H1 (cell line): ENCODE data around the gene AMPD3. TPM values are rescaled to one million over a fixed set of nuclear protein-coding genes. Genes with fewer than 3 reads are reported as not detected.

Experiments
- CTCF ChIA-PET: fragments of 300-600 bp; sonication (Branson Sonifier 250); formaldehyde crosslinking; loops from one replicate; lab custom pipeline; 2021; ENCODE audit not compliant: partially characterized antibody; lab: Charles Lee
- POLR2A ChIA-PET: fragments of 300-600 bp; sonication (Branson Sonifier 250); formaldehyde crosslinking; loops from one replicate; lab custom pipeline; 2021; ENCODE audit warnings: inconsistent platforms; ENCODE audit not compliant: partially characterized antibody; lab: Charles Lee
- DNase-seq, 2 experiments: peaks; one replicate each; pipeline versions ENCODE4 v3.0.0 to v3.0.0-alpha.2; 2010 to 2022; ENCODE audit warnings: low spot score in 2 of 2, low read depth in 1 of 2, mixed read lengths in 1 of 2
- FAIRE-seq: peaks from 2 replicates; lab custom pipeline; 2011; peaks lifted over from hg19 to GRCh38; lab: Jason Lieb, UNC
- H2AFZ ChIP-seq: 2 replicates; pipeline ENCODE4 v1.8.1; 2012; ENCODE audit warnings: low read length, inconsistent platforms
- H2AK5ac ChIP-seq: 2 replicates; pipeline ENCODE4 v1.6.1; 2013; ENCODE audit warnings: low read depth, low read length
- H2BK120ac ChIP-seq: replicated peaks from 2 replicates; pipeline ENCODE3; 2013; ENCODE audit warnings: low read depth, low read length, inconsistent platforms
- H2BK12ac ChIP-seq: 2 replicates; pipeline ENCODE4 v1.6.1; 2013; ENCODE audit warnings: low read depth, low read length
- H2BK15ac ChIP-seq: 2 replicates; pipeline ENCODE4 v1.6.1; 2013; ENCODE audit warnings: low read length
- H2BK20ac ChIP-seq: 2 replicates; pipeline ENCODE4 v1.6.1; 2013; ENCODE audit warnings: low read length
- H2BK5ac ChIP-seq: 2 replicates; pipeline ENCODE4 v1.6.1; 2013; ENCODE audit warnings: low read depth, low read length
- H3K14ac ChIP-seq: 2 replicates; pipeline ENCODE4 v1.6.1; 2013; ENCODE audit warnings: inconsistent platforms; ENCODE audit not compliant: insufficient read length
- H3K18ac ChIP-seq: 2 replicates; pipeline ENCODE4 v1.6.1; 2013; ENCODE audit warnings: low read length; ENCODE audit errors: extremely low read depth
- H3K23ac ChIP-seq: 2 replicates; pipeline ENCODE4 v1.6.1; 2013; ENCODE audit warnings: inconsistent platforms; ENCODE audit not compliant: insufficient read length
- H3K23me2 ChIP-seq: 2 replicates; pipeline ENCODE4 v1.6.1; 2013; ENCODE audit warnings: low read depth, low read length
- H3K27ac ChIP-seq: 2 replicates; pipeline ENCODE4 v1.6.1; 2011; ENCODE audit warnings: low read depth, low read length, inconsistent platforms
- H3K27me3 ChIP-seq, 4 experiments: replicated peaks in 1 of 4; 1 replicate in 1 of 4; 2 replicates in 3 of 4; pipeline versions ENCODE4 v1.6.1 to v1.8.1; 2011 to 2013; ENCODE audit warnings: low read length in 3 of 4, mild to moderate bottlenecking in 3 of 4, inconsistent platforms in 2 of 4, mixed read lengths in 2 of 4, moderate library complexity in 1 of 4; ENCODE audit not compliant: control insufficient read depth in 3 of 4, insufficient read depth in 3 of 4; ENCODE audit errors: extremely low read depth in 1 of 4
- H3K36me3 ChIP-seq, 4 experiments: 2 replicates each; pipeline versions ENCODE4 v1.6.1 to v1.8.1; 2011 to 2013; ENCODE audit warnings: mild to moderate bottlenecking in 4 of 4, low read length in 3 of 4, moderate library complexity in 2 of 4, control low read depth in 1 of 4, inconsistent platforms in 1 of 4; ENCODE audit not compliant: insufficient read depth in 4 of 4, control insufficient read depth in 2 of 4
- H3K4ac ChIP-seq: replicated peaks from 2 replicates; pipeline ENCODE3; 2013; ENCODE audit warnings: low read length, low read depth, mixed read lengths, inconsistent platforms; ENCODE audit not compliant: insufficient read length
- H3K4me1 ChIP-seq, 4 experiments: replicated peaks in 1 of 4; 1 replicate in 1 of 4; 2 replicates in 3 of 4; pipeline versions ENCODE4 v1.6.1 to v1.8.1; 2011 to 2013; ENCODE audit warnings: low read length in 3 of 4, inconsistent platforms in 2 of 4, mixed read lengths in 1 of 4; ENCODE audit not compliant: insufficient read depth in 4 of 4, control insufficient read depth in 3 of 4
- H3K4me2 ChIP-seq, 2 experiments: 2 replicates each; pipeline versions ENCODE4 v1.6.1 to v1.8.1; 2011 to 2013; ENCODE audit warnings: low read depth in 2 of 2, low read length in 2 of 2, control low read depth in 1 of 2, inconsistent platforms in 1 of 2, mild to moderate bottlenecking in 1 of 2; ENCODE audit not compliant: insufficient read depth in 1 of 2
- H3K4me3 ChIP-seq, 4 experiments: fragments of 200-600, 300-600 bp in 1 of 4; sonication (generic), shearing (Covaris generic), sonication (Bioruptor Twin) in 1 of 4; 2 replicates each; pipeline versions ENCODE4 v1.5.1 to v1.8.1; 2011 to 2016; ENCODE audit warnings: low read length in 4 of 4, low read depth in 3 of 4, control low read depth in 2 of 4, inconsistent platforms in 2 of 4, mild to moderate bottlenecking in 2 of 4, mixed read lengths in 1 of 4, moderate library complexity in 1 of 4; ENCODE audit not compliant: insufficient read depth in 2 of 4; ENCODE audit errors: extremely low read depth in 1 of 4
- H3K56ac ChIP-seq: replicated peaks from 2 replicates; pipeline ENCODE3; 2013; ENCODE audit warnings: low read depth, mild to moderate bottlenecking, mixed read lengths, low read length, inconsistent platforms; ENCODE audit not compliant: insufficient read length
- H3K79me1 ChIP-seq: 2 replicates; pipeline ENCODE4 v1.6.1; 2013; ENCODE audit warnings: low read depth, low read length, control low read depth
- H3K79me2 ChIP-seq, 2 experiments: 2 replicates each; pipeline versions ENCODE4 v1.6.1 to v1.8.1; 2012 to 2013; ENCODE audit warnings: low read length in 2 of 2, mild to moderate bottlenecking in 2 of 2, inconsistent platforms in 1 of 2; ENCODE audit not compliant: insufficient read depth in 2 of 2, control insufficient read depth in 1 of 2
- H3K9ac ChIP-seq, 4 experiments: replicated peaks in 1 of 4; 1 replicate in 1 of 4; 2 replicates in 3 of 4; pipeline versions ENCODE4 v1.6.1 to v1.8.1; 2011 to 2013; ENCODE audit warnings: low read depth in 3 of 4, low read length in 3 of 4, control low read depth in 2 of 4, mild to moderate bottlenecking in 2 of 4, moderate library complexity in 2 of 4, inconsistent platforms in 1 of 4; ENCODE audit errors: extremely low read depth in 1 of 4
- H3K9me3 ChIP-seq, 2 experiments: 2 replicates each; pipeline versions ENCODE4 v1.6.1 to v1.8.1; 2012 to 2013; ENCODE audit warnings: mild to moderate bottlenecking in 2 of 2, moderate library complexity in 2 of 2, control low read depth in 1 of 2, inconsistent platforms in 1 of 2, low read depth in 1 of 2, low read length in 1 of 2, mixed read lengths in 1 of 2; ENCODE audit not compliant: insufficient read depth in 2 of 2
- H4K20me1 ChIP-seq, 2 experiments: replicated peaks in 1 of 2; 2 replicates each; pipeline versions ENCODE3 to v1.8.1; 2011 to 2013; ENCODE audit warnings: inconsistent platforms in 2 of 2, low read length in 2 of 2, mild to moderate bottlenecking in 1 of 2; ENCODE audit not compliant: insufficient read depth in 2 of 2, control insufficient read depth in 1 of 2
- H4K5ac ChIP-seq: 2 replicates; pipeline ENCODE4 v1.6.1; 2013; ENCODE audit warnings: low read length, low read depth, mixed read lengths, inconsistent platforms; ENCODE audit not compliant: insufficient read length
- H4K8ac ChIP-seq: 2 replicates; pipeline ENCODE4 v1.8.0; 2013; ENCODE audit warnings: mild to moderate bottlenecking, moderate library complexity, low read length, inconsistent platforms; ENCODE audit not compliant: insufficient read depth; ENCODE audit errors: extremely low read depth
- H4K91ac ChIP-seq: replicated peaks from 2 replicates; pipeline ENCODE3; 2013; ENCODE audit warnings: low read length, mixed read lengths, inconsistent platforms; ENCODE audit not compliant: insufficient read length
- CEBPB ChIP-seq: IDR thresholded peaks from 2 replicates; pipeline ENCODE4 v1.6.1; 2012; ENCODE audit warnings: low read depth, low read length
- CHD1 ChIP-seq: IDR thresholded peaks from 2 replicates; pipeline ENCODE4 v1.6.1; 2012; ENCODE audit warnings: low read depth, low read length, improper control_type of control experiment
- EZH2 ChIP-seq: fragments of 200-600 bp; sonication (generic); IDR thresholded peaks from 2 replicates; pipeline ENCODE4 v1.7.1; 2012; ENCODE audit warnings: low read depth, mild to moderate bottlenecking, moderate library complexity, low read length, inconsistent platforms; ENCODE audit not compliant: severe bottlenecking
- GTF2F1 ChIP-seq: IDR thresholded peaks from 2 replicates; pipeline ENCODE4 v1.6.1; 2012; ENCODE audit warnings: low read depth, low read length, improper control_type of control experiment, borderline replicate concordance
- KDM5A ChIP-seq: fragments of 200-600 bp; IDR thresholded peaks from 2 replicates; pipeline ENCODE4 v1.7.1; 2012; ENCODE audit warnings: mild to moderate bottlenecking, low read length, inconsistent platforms, mixed read lengths
- MAX ChIP-seq: IDR thresholded peaks from 2 replicates; pipeline ENCODE4 v1.6.1; 2012; ENCODE audit warnings: inconsistent platforms
- NRF1 ChIP-seq: IDR thresholded peaks from 2 replicates; pipeline ENCODE4 v1.6.1; 2011; ENCODE audit warnings: mild to moderate bottlenecking, low read depth, low read length, improper control_type of control experiment
- PHF8 ChIP-seq: fragments of 200-600 bp; sonication (generic); conservative IDR thresholded peaks from 2 replicates; pipeline ENCODE4 v1.7.1; 2012; ENCODE audit warnings: low read depth, mild to moderate bottlenecking, inconsistent platforms, low read length, moderate library complexity
- SIN3A ChIP-seq, 2 experiments: IDR thresholded peaks in 1 of 2; conservative IDR thresholded peaks in 1 of 2; 2 replicates each; pipeline ENCODE4 v1.6.1; 2011 to 2012; ENCODE audit warnings: low read length in 2 of 2, improper control_type of control experiment in 1 of 2, low read depth in 1 of 2, mild to moderate bottlenecking in 1 of 2
- WGBS, 2 experiments: shearing (Covaris generic) in 1 of 2; methylation state at CpG; one replicate each; pipeline versions ENCODE4 v1.1.6 to v1.1.7; 2013 to 2015; ENCODE audit warnings: low lambda C conversion rate in 2 of 2, mixed read lengths in 2 of 2, inconsistent platforms in 1 of 2, low coverage in 1 of 2, missing lambda C conversion rate in 1 of 2; ENCODE audit not compliant: insufficient replicate concordance in 2 of 2, insufficient coverage in 1 of 2, insufficient read length in 1 of 2; ENCODE audit errors: extremely low coverage in 1 of 2, missing lambda C conversion rate in 1 of 2; 5-methylcytosine and 5-hydroxymethylcytosine counted together
- polyA plus RNA-seq, 7 experiments: library from polyadenylated mRNA; depleted of rRNA in 3 of 7; stranded (reverse) in 5 of 7; unstranded in 2 of 7; fragments of >200 nt in 5 of 7; fragments of 200-250 nt in 2 of 7; gene quantifications; 1 replicate in 5 of 7; 2 replicates in 1 of 7; 4 replicates in 1 of 7; pipeline versions ENCODE4 v1.2.1 to v1.2.3, GENCODE V29; 2011 to 2013; ENCODE audit warnings: missing spikeins in 2 of 7, mixed read lengths in 2 of 7
- total RNA-seq: library from RNA; stranded (reverse); fragmentation: NEBNext Ultra II Directional; extraction: Animal tissue kit (Norgen Biotek cat#: 25700); gene quantifications from 2 replicates; pipeline ENCODE4 v1.2.1, GENCODE V29; 2021
- TF ChIP-seq, protein P1 (sequence below): IDR thresholded peaks from 2 replicates; pipeline ENCODE4 v1.6.1; 2012; ENCODE audit warnings: low read length, inconsistent platforms

Gene AMPD3
- total and polyA plus RNA-seq, 2 of the 8 experiments (the other 6 are each of a cell fraction or from before 2014, with no cell fraction given), result 4.0 to 6.3 TPM

- no peak overlapping the region for H3K4ac ChIP-seq
- no peak overlapping the region for H3K4me3 ChIP-seq
- H2BK5ac ChIP-seq, result no peak overlapping the region
- H3K14ac ChIP-seq, result no peak overlapping the region
- H3K9me3 ChIP-seq, result no peaks in the 10 kb centered on the region
- no peak overlapping the region for H2BK120ac ChIP-seq
- H2AFZ ChIP-seq, result no peak overlapping the region
- DNase-seq, result no peak
- H3K27ac ChIP-seq, result no peak overlapping the region
- H3K4me1 ChIP-seq, result 0 out of 7 replicates have a peak, but pooled peaks cover 0 to 3% (median 0%) of the 10 kb centered on the region in 4 experiments
- H2AK5ac ChIP-seq, result no peak overlapping the region
- H3K79me1 ChIP-seq, result no peaks in the 10 kb centered on the region
- no peaks in the 10 kb centered on the region; a peak in 1 of 7 replicates for H3K27me3 ChIP-seq
- H3K79me2 ChIP-seq, result no peaks in the 10 kb centered on the region
- no peak overlapping the region for H4K5ac ChIP-seq
- no peak overlapping the region for H4K8ac ChIP-seq
- no peak overlapping the region for H2BK12ac ChIP-seq
- ChIA-PET POLR2A (no interaction called here), CTCF (interaction anchor here (1.2 kb wide), 1 partner anchor 17 kb away, joined by 3 read pairs; no protein-coding TSS in a partner anchor)
- H3K23me2 ChIP-seq, result no peaks in the 10 kb centered on the region
- no peak overlapping the region for H3K4me2 ChIP-seq
- FAIRE-seq, result no peak
- WGBS, 2 experiments, result 95% methylated on average over 6 of the region's 6 CpGs; no CpG with 5 or more reads in 1 of the 2 experiments
- no peak overlapping the region for H2BK20ac ChIP-seq
- H3K18ac ChIP-seq, result no peak overlapping the region
- H3K36me3 ChIP-seq, result no peaks in the 10 kb centered on the region; a peak in 1 of 8 replicates
- no peak overlapping the region for H4K91ac ChIP-seq
- H3K9ac ChIP-seq, result no peak overlapping the region
- no peak overlapping the region for H2BK15ac ChIP-seq
- H3K56ac ChIP-seq, result no peak overlapping the region
- peaks cover 0 to 2% of the 10 kb centered on the region in 2 experiments for H4K20me1 ChIP-seq
- no peak overlapping the region for H3K23ac ChIP-seq
- TF ChIP-seq NRF1 (no peak), EZH2 (no peak), KDM5A (no peak), MAX (no peak), PHF8 (no peak), SIN3A (conservative IDR thresholded peaks at IDR 0.05 in 1 of 2, IDR thresholded peaks at IDR 0.05 in 1 of 2; ENCODE audit: low read depth in 1 of 2, low read length in 2 of 2) (no peak), CEBPB (no peak), CHD1 (no peak), GTF2F1 (no peak)
- TF ChIP-seq, protein P1, sequence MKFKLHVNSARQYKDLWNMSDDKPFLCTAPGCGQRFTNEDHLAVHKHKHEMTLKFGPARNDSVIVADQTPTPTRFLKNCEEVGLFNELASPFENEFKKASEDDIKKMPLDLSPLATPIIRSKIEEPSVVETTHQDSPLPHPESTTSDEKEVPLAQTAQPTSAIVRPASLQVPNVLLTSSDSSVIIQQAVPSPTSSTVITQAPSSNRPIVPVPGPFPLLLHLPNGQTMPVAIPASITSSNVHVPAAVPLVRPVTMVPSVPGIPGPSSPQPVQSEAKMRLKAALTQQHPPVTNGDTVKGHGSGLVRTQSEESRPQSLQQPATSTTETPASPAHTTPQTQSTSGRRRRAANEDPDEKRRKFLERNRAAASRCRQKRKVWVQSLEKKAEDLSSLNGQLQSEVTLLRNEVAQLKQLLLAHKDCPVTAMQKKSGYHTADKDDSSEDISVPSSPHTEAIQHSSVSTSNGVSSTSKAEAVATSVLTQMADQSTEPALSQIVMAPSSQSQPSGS, result no peak
Measured at GRCh38 chr11:10505278-10506007, 50.4 kb downstream of the AMPD3 start.
